Stimulated activated CD8-positive, alpha-beta memory T cell treated with anti-CD3 and anti-CD28 coated beads, Interleukin-7, amount 100 ng/mL, for 1 hour (primary cell): ENCODE data around the gene ZNF227.
A peak's percentile ranks its signal among the peaks of the same experiment; 100 is the strongest.
"Not testable (repeated sequence)": the region's sequence is repeated elsewhere in the genome, so short reads cannot be mapped to it uniquely, and the experiment has no call there.

ENCODE experiments used
- DNase-seq, 2 donors: peaks; one replicate each; pipeline ENCODE4 v3.0.0-alpha.2; 2020; ENCODE audit warnings: low read depth in 2 of 2

The ZNF227 gene

GRCh38 chr19:44212250-44212865 is at the start of gene ZNF227:
TSS of gene ZNF227 (plus strand) at chr19:44212532. CDS start at chr19:44217793, 5,261 bp downstream.
- peak; percentile 60 to 64 for DNase-seq

- DNase-seq = no peak
Measured at GRCh38 chr19:44163789-44164188, 48.5 kb upstream of the ZNF227 start.

GRCh38 chr19:44164327-44164672 is 48.0 kb upstream of the ZNF227 start:
- DNase-seq = no peak

GRCh38 chr19:44164673-44165512 is 47.4 kb upstream of the ZNF227 start, which contains the start of gene ZNF226:
TSS of gene ZNF226 (plus strand) at chr19:44165100. CDS start at chr19:44170081, 4,981 bp downstream.
- DNase-seq = peak; percentile 57 to 58

GRCh38 chr19:44170660-44171059 is 41.7 kb upstream of the ZNF227 start:
- not testable (repeated sequence) for DNase-seq

- no peak for DNase-seq
Measured at GRCh38 chr19:44176590-44176989, 35.7 kb upstream of the ZNF227 start.

GRCh38 chr19:44180968-44181367 is 31.4 kb upstream of the ZNF227 start:
- DNase-seq = no peak

- no peak for DNase-seq
Measured at GRCh38 chr19:44182145-44182544, 30.2 kb upstream of the ZNF227 start.

- DNase-seq = no peak
Measured at GRCh38 chr19:44190020-44190419, 22.3 kb upstream of the ZNF227 start.

- DNase-seq = no peak
Measured at GRCh38 chr19:44192127-44192526, 20.2 kb upstream of the ZNF227 start.

- no peak for DNase-seq
Measured at GRCh38 chr19:44196772-44197171, 15.6 kb upstream of the ZNF227 start.

- DNase-seq = no peak
Measured at GRCh38 chr19:44202470-44202869, 9.9 kb upstream of the ZNF227 start.

- no peak for DNase-seq
Measured at GRCh38 chr19:44202974-44203373, 9.4 kb upstream of the ZNF227 start.

GRCh38 chr19:44203877-44204276 is 8.5 kb upstream of the ZNF227 start:
- not testable (repeated sequence) for DNase-seq

GRCh38 chr19:44204772-44205171 is 7.6 kb upstream of the ZNF227 start:
- no peak for DNase-seq

GRCh38 chr19:44207126-44207803 is 5.1 kb upstream of the ZNF227 start:
- DNase-seq = peak; percentile 46 to 58

GRCh38 chr19:44212866-44213346 is 574 bp downstream of the ZNF227 start:
- DNase-seq = no peak

- not testable (repeated sequence) for DNase-seq
Measured at GRCh38 chr19:44219926-44220325, 7.6 kb downstream of the ZNF227 start.

GRCh38 chr19:44220761-44221160 is 8.4 kb downstream of the ZNF227 start:
- DNase-seq = not testable (repeated sequence)

- not testable (repeated sequence) for DNase-seq
Measured at GRCh38 chr19:44221291-44221690, 9.0 kb downstream of the ZNF227 start.

GRCh38 chr19:44228318-44228717 is 16.0 kb downstream of the ZNF227 start:
- no peak for DNase-seq

GRCh38 chr19:44232867-44233266 is 20.5 kb downstream of the ZNF227 start:
- no peak for DNase-seq
